ENCODE measurements around the gene TMPRSS6. TPM values are rescaled to one million over a fixed set of nuclear protein-coding genes. Genes with fewer than 3 reads are reported as not detected.

TMPRSS6 gene
- total RNA-seq, 4 donors from 2014 or later = 0.16 to 4.9 (median 0.41) TPM; not detected in 1

GRCh38 chr22:37062376-37062675 is 47.2 kb downstream of the TMPRSS6 start:
- Histone ChIP-seq H3K4me1 (peaks cover 0 to 7% (median 0%) of the 10 kb centered on the region in 4 donors), H3K27ac (no peak overlapping the region)
- WGBS, 2 donors (ENCODE audit: low coverage in 1 of 2) = 56% methylated on average over 6 of the region's 7 CpGs; no CpG with 5 or more reads in 1 of the 2 donors

GRCh38 chr22:37061611-37062375 is 47.7 kb downstream of the TMPRSS6 start:
- H3K4me1 ChIP-seq = peaks cover 0 to 7% (median 0%) of the 10 kb centered on the region in 4 donors
- intact Hi-C loops (cut with DNase I; ENCODE audit: low total_unique reads) = no loop called here
- no peak overlapping the region for H3K27ac ChIP-seq
- no peak overlapping the region for H3K4me3 ChIP-seq
- H3K36me3 ChIP-seq = peaks cover 0 to 6% (median 0%) of the 10 kb centered on the region in 4 donors
- WGBS, 2 donors (ENCODE audit: low coverage in 1 of 2) = 77% methylated on average over 9 of the region's 10 CpGs; no CpG with 5 or more reads in 1 of the 2 donors
- H3K9me3 ChIP-seq = no peaks in the 10 kb centered on the region
- no peak for DNase-seq
- TF ChIP-seq CTCF (IDR thresholded peaks at IDR 0.05) (no peak), POLR2AphosphoS5 (IDR thresholded peaks at IDR 0.05) (no peak), POLR2A (IDR thresholded peaks at IDR 0.05) (no peak), EP300 (IDR thresholded peaks at IDR 0.05; ENCODE audit: low read depth) (no peak)
- H3K27me3 ChIP-seq = no peaks in the 10 kb centered on the region
- in situ Hi-C loops (cut with MboI; ENCODE audit: low pct_ligation_motif_present in 1 of 4, low pct_unique_long_range_greater_than_20kb in 1 of 4, low sequenced_read_pairs in 3 of 4) = no loop called here

More at GRCh38 chr22:37062376-37062675, 47.2 kb downstream of the TMPRSS6 start:
- Histone ChIP-seq H3K9me3 (no peaks in the 10 kb centered on the region), H3K27me3 (no peaks in the 10 kb centered on the region), H3K4me3 (no peak overlapping the region), H3K36me3 (peaks cover 0 to 6% (median 0%) of the 10 kb centered on the region in 4 donors)
- intact Hi-C loops (cut with DNase I; ENCODE audit: low total_unique reads) (no loop called here), in situ Hi-C loops (cut with MboI; ENCODE audit: low pct_ligation_motif_present in 1 of 4, low pct_unique_long_range_greater_than_20kb in 1 of 4, low sequenced_read_pairs in 3 of 4) (no loop called here)
- TF ChIP-seq POLR2A (IDR thresholded peaks at IDR 0.05) = no peak
- no peak for TF ChIP-seq EP300 (IDR thresholded peaks at IDR 0.05; ENCODE audit: low read depth)
- TF ChIP-seq CTCF (IDR thresholded peaks at IDR 0.05) = no peak
- no peak for TF ChIP-seq POLR2AphosphoS5 (IDR thresholded peaks at IDR 0.05)
- DNase-seq = no peak

GRCh38 chr22:37060801-37061610 is 48.5 kb downstream of the TMPRSS6 start:
- H3K4me1 ChIP-seq = peaks cover 0 to 7% (median 0%) of the 10 kb centered on the region in 4 donors
- DNase-seq = no peak
- in situ Hi-C loops (cut with MboI; ENCODE audit: low pct_ligation_motif_present in 1 of 4, low pct_unique_long_range_greater_than_20kb in 1 of 4, low sequenced_read_pairs in 3 of 4) (no loop called here), intact Hi-C loops (cut with DNase I; ENCODE audit: low total_unique reads) (no loop called here)
- no peaks in the 10 kb centered on the region for H3K27me3 ChIP-seq
- H3K4me3 ChIP-seq = no peak overlapping the region
- peaks cover 0 to 6% (median 0%) of the 10 kb centered on the region in 4 donors for H3K36me3 ChIP-seq
- no peaks in the 10 kb centered on the region for H3K9me3 ChIP-seq
- 74 to 76% methylated on average over 7 to 28 of the region's 28 CpGs for WGBS, 2 donors (ENCODE audit: low coverage in 1 of 2)
- TF ChIP-seq CTCF (IDR thresholded peaks at IDR 0.05) = no peak
- no peak for TF ChIP-seq POLR2A (IDR thresholded peaks at IDR 0.05)
- TF ChIP-seq POLR2AphosphoS5 (IDR thresholded peaks at IDR 0.05) = no peak
- TF ChIP-seq EP300 (IDR thresholded peaks at IDR 0.05; ENCODE audit: low read depth) = no peak
- H3K27ac ChIP-seq = no peak overlapping the region

- Histone ChIP-seq H3K4me1 (peaks cover 0 to 7% (median 0%) of the 10 kb centered on the region in 4 donors), H3K4me3 (no peak overlapping the region), H3K27me3 (no peaks in the 10 kb centered on the region), H3K27ac (no peak overlapping the region), H3K36me3 (peaks cover 0 to 6% (median 0%) of the 10 kb centered on the region in 4 donors), H3K9me3 (no peaks in the 10 kb centered on the region)
- intact Hi-C loops (cut with DNase I; ENCODE audit: low total_unique reads) (no loop called here), in situ Hi-C loops (cut with MboI; ENCODE audit: low pct_ligation_motif_present in 1 of 4, low pct_unique_long_range_greater_than_20kb in 1 of 4, low sequenced_read_pairs in 3 of 4) (no loop called here)
- TF ChIP-seq EP300 (IDR thresholded peaks at IDR 0.05; ENCODE audit: low read depth) (no peak), POLR2A (IDR thresholded peaks at IDR 0.05) (no peak), POLR2AphosphoS5 (IDR thresholded peaks at IDR 0.05) (no peak), CTCF (IDR thresholded peaks at IDR 0.05) (no peak)
- DNase-seq = no peak
- WGBS, 2 donors (ENCODE audit: low coverage in 1 of 2) = 89% methylated on average over 9 of the region's 9 CpGs; no CpG with 5 or more reads in 1 of the 2 donors
These were observed 49.5 kb downstream of the TMPRSS6 start for GRCh38 chr22:37059876-37060449.

All from transverse colon (tissue), 4 donors.